Glomerular visceral epithelial cell (primary cell): ENCODE data around the gene PYROXD2.

Experiments used
- DNase-seq: peaks from one replicate; pipeline ENCODE4 v3.0.0-alpha.2; 2016; ENCODE audit errors: extremely low spot score

Gene PYROXD2

GRCh38 chr10:98414578-98414931, 427 bp downstream of the PYROXD2 start:
- no peak for DNase-seq

- no peak for DNase-seq
These were observed 3.2 kb downstream of the PYROXD2 start for GRCh38 chr10:98411768-98412167.

- no peak for DNase-seq
These were observed 3.8 kb downstream of the PYROXD2 start for GRCh38 chr10:98411166-98411565.

GRCh38 chr10:98410759-98411158, 4.2 kb downstream of the PYROXD2 start:
- no peak for DNase-seq

- no peak for DNase-seq
These were observed 4.7 kb downstream of the PYROXD2 start for GRCh38 chr10:98410135-98410743.

- DNase-seq = no peak
These were observed 6.2 kb downstream of the PYROXD2 start for GRCh38 chr10:98408799-98409198.

- DNase-seq = no peak
These were observed 7.2 kb downstream of the PYROXD2 start for GRCh38 chr10:98407744-98408241.

GRCh38 chr10:98407017-98407743, 7.8 kb downstream of the PYROXD2 start:
- no peak for DNase-seq

- no peak for DNase-seq
These were observed 9.6 kb downstream of the PYROXD2 start for GRCh38 chr10:98405422-98405821.

GRCh38 chr10:98404571-98405359, 10.2 kb downstream of the PYROXD2 start:
- DNase-seq = no peak

- DNase-seq = no peak
These were observed 11.0 kb downstream of the PYROXD2 start for GRCh38 chr10:98403812-98404504.

- DNase-seq = no peak
These were observed 11.9 kb downstream of the PYROXD2 start for GRCh38 chr10:98402931-98403718.

GRCh38 chr10:98402478-98402877, 12.5 kb downstream of the PYROXD2 start:
- DNase-seq = no peak

- DNase-seq = no peak
These were observed 14.5 kb downstream of the PYROXD2 start for GRCh38 chr10:98400482-98400881.

- DNase-seq = no peak
These were observed 15.2 kb downstream of the PYROXD2 start for GRCh38 chr10:98399784-98400183.

- DNase-seq = no peak
These were observed 17.8 kb downstream of the PYROXD2 start for GRCh38 chr10:98397089-98397600.

GRCh38 chr10:98396096-98397063, 18.6 kb downstream of the PYROXD2 start:
- no peak for DNase-seq

GRCh38 chr10:98394851-98395440, 20.0 kb downstream of the PYROXD2 start:
- no peak for DNase-seq

GRCh38 chr10:98391578-98391991, 23.4 kb downstream of the PYROXD2 start:
- DNase-seq = no peak
